A673 (cell line): ENCODE data around the gene ENAH.

Source experiments
- CTCF ChIP-seq: fragments of 300-800, 200-600 bp; sonication (generic); conservative IDR thresholded peaks from 2 replicates; pipeline ENCODE4 v1.5.1; 2017; ENCODE audit warnings: low read depth, mild to moderate bottlenecking, antibody characterized with exemption, low read length, moderate library complexity, mixed read lengths
- EZH2 ChIP-seq: fragments of 200-600 bp; sonication (generic); IDR thresholded peaks from 2 replicates; pipeline ENCODE4 v1.6.1; 2017; ENCODE audit warnings: borderline replicate concordance, low read depth, mild to moderate bottlenecking, mixed read lengths, antibody characterized with exemption, low read length; ENCODE audit not compliant: poor library complexity, severe bottlenecking

GRCh38 chr1:225555821-225556220, 97.1 kb downstream of the ENAH start:
- no peak for TF ChIP-seq CTCF
- no peak for TF ChIP-seq EZH2
